ENCODE measurements around the gene DDX60.
"Not testable (repeated sequence)": the region's sequence is repeated elsewhere in the genome, so short reads cannot be mapped to it uniquely, and the experiment has no call there.

The DDX60 gene, protein sequence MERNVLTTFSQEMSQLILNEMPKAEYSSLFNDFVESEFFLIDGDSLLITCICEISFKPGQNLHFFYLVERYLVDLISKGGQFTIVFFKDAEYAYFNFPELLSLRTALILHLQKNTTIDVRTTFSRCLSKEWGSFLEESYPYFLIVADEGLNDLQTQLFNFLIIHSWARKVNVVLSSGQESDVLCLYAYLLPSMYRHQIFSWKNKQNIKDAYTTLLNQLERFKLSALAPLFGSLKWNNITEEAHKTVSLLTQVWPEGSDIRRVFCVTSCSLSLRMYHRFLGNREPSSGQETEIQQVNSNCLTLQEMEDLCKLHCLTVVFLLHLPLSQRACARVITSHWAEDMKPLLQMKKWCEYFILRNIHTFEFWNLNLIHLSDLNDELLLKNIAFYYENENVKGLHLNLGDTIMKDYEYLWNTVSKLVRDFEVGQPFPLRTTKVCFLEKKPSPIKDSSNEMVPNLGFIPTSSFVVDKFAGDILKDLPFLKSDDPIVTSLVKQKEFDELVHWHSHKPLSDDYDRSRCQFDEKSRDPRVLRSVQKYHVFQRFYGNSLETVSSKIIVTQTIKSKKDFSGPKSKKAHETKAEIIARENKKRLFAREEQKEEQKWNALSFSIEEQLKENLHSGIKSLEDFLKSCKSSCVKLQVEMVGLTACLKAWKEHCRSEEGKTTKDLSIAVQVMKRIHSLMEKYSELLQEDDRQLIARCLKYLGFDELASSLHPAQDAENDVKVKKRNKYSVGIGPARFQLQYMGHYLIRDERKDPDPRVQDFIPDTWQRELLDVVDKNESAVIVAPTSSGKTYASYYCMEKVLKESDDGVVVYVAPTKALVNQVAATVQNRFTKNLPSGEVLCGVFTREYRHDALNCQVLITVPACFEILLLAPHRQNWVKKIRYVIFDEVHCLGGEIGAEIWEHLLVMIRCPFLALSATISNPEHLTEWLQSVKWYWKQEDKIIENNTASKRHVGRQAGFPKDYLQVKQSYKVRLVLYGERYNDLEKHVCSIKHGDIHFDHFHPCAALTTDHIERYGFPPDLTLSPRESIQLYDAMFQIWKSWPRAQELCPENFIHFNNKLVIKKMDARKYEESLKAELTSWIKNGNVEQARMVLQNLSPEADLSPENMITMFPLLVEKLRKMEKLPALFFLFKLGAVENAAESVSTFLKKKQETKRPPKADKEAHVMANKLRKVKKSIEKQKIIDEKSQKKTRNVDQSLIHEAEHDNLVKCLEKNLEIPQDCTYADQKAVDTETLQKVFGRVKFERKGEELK (N-terminal part only)

GRCh38 chr4:168318266-168318895, at the start of gene DDX60:
DDX60 (minus strand) TSS chr4:168318752; CDS start chr4:168311259, 7,493 bp downstream.
- Histone ChIP-seq H3K36me3 (ENCODE audit: insufficient read depth, low read length) (no peaks in the 10 kb centered on the region), H3K9ac (ENCODE audit: low read depth, low read length) (peak within 1 kb of the TSS; percentile 82), H3K4me1 (ENCODE audit: insufficient read depth, low read length) (peaks cover 3% of the 10 kb centered on the region; the same call in 1 of the 2 replicates), H3K9me3 (ENCODE audit: control insufficient read depth, insufficient read depth, low read length) (no peaks in the 10 kb centered on the region)

DNA sequence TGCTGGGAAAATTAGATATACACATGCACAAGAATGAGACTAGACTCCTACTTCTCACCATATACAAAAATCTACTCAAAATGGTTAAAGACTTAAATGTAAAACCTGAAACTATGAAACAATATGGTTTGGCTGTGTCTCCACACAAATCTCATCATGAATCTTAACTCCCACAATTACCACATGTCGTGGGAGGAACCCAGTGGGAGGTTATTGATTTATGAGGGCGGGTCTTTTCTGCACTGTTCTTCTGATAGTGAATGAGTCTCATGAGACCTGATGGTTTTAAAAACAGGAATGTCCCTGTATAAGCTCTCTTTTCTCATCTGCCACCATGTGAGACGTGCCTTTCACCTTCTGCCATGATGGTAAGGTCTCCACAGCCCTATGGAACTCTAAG, 48.5 kb upstream of the DDX60 start:
- Histone ChIP-seq H3K9ac (ENCODE audit: low read depth, low read length) (no peak overlapping the region), H3K9me3 (ENCODE audit: control insufficient read depth, insufficient read depth, low read length) (no peaks in the 10 kb centered on the region; the same call in 1 of the 2 replicates), H3K36me3 (ENCODE audit: insufficient read depth, low read length) (no peaks in the 10 kb centered on the region)

DNA sequence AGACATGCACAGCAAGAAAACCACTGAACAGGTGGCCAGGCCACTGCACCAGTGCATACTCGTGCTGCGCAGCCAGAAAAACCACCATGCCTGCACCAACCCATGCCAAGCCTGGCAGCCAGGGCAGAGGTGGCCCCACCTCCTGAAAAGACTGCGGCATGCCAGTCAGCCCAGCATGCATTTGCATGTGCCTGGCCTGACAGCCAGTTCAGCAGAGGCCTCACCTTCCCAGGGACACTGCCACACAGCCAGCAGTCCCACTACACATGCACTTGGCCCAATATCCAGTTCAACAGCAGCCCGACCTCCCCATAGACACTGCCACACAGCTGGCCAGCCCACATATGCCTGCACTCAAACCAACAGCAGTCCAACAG, 43.5 kb upstream of the DDX60 start:
- Histone ChIP-seq H3K36me3 (ENCODE audit: insufficient read depth, low read length) (no peaks in the 10 kb centered on the region), H3K4me1 (ENCODE audit: insufficient read depth, low read length) (no peaks in the 10 kb centered on the region), H3K9ac (ENCODE audit: low read depth, low read length) (no peak overlapping the region), H3K9me3 (ENCODE audit: control insufficient read depth, insufficient read depth, low read length) (no peaks in the 10 kb centered on the region; the same call in 1 of the 2 replicates)

More for the DNA sequence above, 48.5 kb upstream of the DDX60 start:
- H3K4me1 ChIP-seq (ENCODE audit: insufficient read depth, low read length) = no peaks in the 10 kb centered on the region

- no peaks in the 10 kb centered on the region for H3K4me1 ChIP-seq (ENCODE audit: insufficient read depth, low read length)
- H3K9me3 ChIP-seq (ENCODE audit: control insufficient read depth, insufficient read depth, low read length) = no peaks in the 10 kb centered on the region; the same call in 1 of the 2 replicates
- no peaks in the 10 kb centered on the region for H3K36me3 ChIP-seq (ENCODE audit: insufficient read depth, low read length)
- no peak overlapping the region for H3K9ac ChIP-seq (ENCODE audit: low read depth, low read length)
Measured at GRCh38 chr4:168361365-168362024, 42.9 kb upstream of the DDX60 start.

DNA sequence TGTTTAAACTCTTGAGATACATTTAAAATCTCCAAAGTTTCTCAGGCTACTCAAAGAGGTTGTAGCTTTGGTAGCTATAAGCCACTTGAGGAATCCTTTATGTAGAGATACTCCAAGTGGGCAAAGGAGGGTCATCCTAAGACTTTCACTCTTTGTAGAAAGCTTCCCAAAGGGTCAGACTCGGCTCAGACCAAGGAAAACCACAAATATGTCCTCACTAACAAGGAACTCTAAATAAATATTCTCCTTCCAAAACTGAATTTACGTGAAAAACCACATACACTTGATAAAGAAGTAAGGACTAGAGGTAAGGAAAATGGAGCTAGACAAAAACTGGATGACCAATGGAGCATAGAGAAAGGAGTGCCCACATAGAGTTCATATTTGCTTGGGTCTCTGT, 41.7 kb upstream of the DDX60 start:
- Histone ChIP-seq H3K36me3 (ENCODE audit: insufficient read depth, low read length) (no peaks in the 10 kb centered on the region), H3K4me1 (ENCODE audit: insufficient read depth, low read length) (no peaks in the 10 kb centered on the region), H3K9ac (ENCODE audit: low read depth, low read length) (no peak overlapping the region), H3K9me3 (ENCODE audit: control insufficient read depth, insufficient read depth, low read length) (no peaks in the 10 kb centered on the region)

DNA sequence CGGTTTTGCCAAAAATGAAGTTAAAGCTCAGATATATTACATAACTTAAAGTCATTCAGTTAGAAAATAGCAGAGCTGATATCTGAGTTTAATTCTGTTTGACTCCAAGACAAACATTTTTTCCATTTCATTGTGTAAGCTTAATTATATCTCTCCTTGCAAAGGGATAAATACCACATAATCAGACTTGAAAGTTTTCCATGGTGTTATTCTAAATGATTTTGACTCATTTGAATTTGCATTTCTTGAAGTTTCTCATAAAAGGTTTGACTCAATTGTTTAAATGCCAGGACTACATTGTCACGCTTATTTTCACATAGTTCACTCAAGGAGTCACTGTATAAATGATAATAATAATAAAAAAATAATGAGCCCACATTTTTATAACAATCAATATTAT, 39.4 kb upstream of the DDX60 start:
- Histone ChIP-seq H3K4me1 (ENCODE audit: insufficient read depth, low read length) (no peaks in the 10 kb centered on the region), H3K36me3 (ENCODE audit: insufficient read depth, low read length) (no peaks in the 10 kb centered on the region), H3K9me3 (ENCODE audit: control insufficient read depth, insufficient read depth, low read length) (no peaks in the 10 kb centered on the region), H3K9ac (ENCODE audit: low read depth, low read length) (no peak overlapping the region)

DNA sequence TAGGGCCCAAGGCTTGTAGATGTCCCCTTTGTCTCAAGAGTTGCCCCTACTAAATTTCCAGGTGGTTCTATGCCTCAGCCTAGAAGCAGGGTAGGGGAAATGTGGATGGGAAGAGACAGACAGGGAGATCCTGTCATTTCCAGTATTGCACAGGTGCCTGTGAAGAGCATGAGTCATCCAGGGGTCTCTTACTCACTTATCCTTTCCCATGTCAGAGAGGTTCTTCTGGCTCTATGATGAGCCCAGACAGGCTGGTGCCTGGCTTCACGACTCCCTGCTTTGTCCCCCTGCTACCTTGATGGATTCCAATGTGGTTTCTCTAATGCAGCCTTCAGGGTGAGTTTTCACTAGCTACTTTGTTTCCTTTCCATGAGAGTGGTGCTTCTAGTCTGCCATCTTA, 35.2 kb upstream of the DDX60 start:
- H3K9ac ChIP-seq (ENCODE audit: low read depth, low read length) = no peak overlapping the region
- no peaks in the 10 kb centered on the region for H3K36me3 ChIP-seq (ENCODE audit: insufficient read depth, low read length)
- H3K9me3 ChIP-seq (ENCODE audit: control insufficient read depth, insufficient read depth, low read length) = peaks cover 3% of the 10 kb centered on the region; the same call in 1 of the 2 replicates
- no peaks in the 10 kb centered on the region for H3K4me1 ChIP-seq (ENCODE audit: insufficient read depth, low read length)

DNA sequence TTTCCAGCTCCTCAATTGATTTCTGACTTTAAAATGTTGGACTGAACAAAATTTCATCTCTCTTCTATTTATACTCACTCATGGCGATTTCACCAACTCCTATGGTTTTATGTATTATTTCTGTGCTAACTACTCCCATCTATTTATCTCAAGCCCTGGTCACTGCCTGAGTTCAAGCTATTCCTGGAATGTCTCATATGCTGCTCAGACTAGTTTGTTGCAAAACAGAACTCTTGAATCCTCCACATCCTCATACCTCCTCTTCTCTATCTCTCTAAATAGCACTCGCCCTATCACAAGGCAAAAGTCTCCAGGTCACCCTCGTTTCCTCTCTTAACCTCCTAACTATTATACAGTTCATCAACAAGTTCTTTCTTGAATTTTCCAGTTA, 19.0 kb upstream of the DDX60 start:
- H3K4me1 ChIP-seq (ENCODE audit: insufficient read depth, low read length) = no peaks in the 10 kb centered on the region
- H3K9me3 ChIP-seq (ENCODE audit: control insufficient read depth, insufficient read depth, low read length) = no peaks in the 10 kb centered on the region
- H3K36me3 ChIP-seq (ENCODE audit: insufficient read depth, low read length) = no peaks in the 10 kb centered on the region
- no peak overlapping the region for H3K9ac ChIP-seq (ENCODE audit: low read depth, low read length)

DNA sequence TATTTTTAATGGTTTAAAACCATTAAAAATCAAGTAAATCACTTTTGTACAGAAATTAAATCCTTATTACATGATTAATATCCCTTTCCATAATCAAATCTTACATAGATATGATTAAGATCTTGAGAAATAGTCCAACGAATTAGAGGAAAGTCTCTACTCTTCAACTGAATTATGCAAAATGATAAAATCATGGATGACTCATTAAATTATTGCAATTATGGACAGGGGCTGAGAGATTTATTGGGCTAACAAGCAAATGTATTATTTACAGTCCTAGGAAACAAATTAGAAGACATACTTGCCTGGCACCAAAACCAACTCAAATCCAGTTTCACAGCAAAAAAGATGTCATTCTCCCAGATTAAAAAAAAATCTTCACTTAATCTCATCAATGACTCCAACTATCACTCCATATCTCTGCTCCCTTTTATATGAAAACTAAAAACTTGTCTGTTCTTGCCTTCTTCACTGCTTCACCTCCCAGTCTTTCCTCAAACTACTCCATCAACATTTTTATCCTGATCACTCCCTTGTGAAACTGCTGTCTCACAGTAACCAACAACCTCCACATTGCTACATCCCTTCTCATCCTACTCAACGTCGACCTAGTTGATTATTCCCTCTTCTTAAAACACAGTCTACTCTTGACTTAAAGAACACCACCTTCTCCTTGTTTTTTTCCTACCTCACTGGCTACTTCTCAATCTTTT, 18.4 kb upstream of the DDX60 start:
- no peaks in the 10 kb centered on the region for H3K36me3 ChIP-seq (ENCODE audit: insufficient read depth, low read length)
- no peak overlapping the region for H3K9ac ChIP-seq (ENCODE audit: low read depth, low read length)
- no peaks in the 10 kb centered on the region for H3K9me3 ChIP-seq (ENCODE audit: control insufficient read depth, insufficient read depth, low read length)
- H3K4me1 ChIP-seq (ENCODE audit: insufficient read depth, low read length) = no peaks in the 10 kb centered on the region

DNA sequence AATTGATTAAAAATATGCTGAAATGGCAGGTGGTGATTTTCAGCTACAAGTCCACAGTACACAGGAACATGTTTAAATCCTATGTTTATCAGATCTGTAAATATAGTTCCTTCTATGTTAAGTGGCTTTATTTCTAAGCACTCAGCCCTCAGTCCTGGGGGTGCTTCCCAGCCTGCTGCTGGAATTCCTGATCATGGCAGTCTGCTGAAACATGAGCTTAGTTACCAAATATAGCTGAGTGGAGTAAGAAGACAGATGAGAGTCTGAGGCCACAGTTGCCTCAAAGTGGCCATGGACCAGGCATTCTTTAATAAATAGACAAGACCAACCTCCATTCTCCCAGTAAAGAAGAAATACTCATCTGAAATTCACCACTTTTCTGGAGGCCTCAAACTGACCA, 17.1 kb upstream of the DDX60 start:
- no peaks in the 10 kb centered on the region for H3K9me3 ChIP-seq (ENCODE audit: control insufficient read depth, insufficient read depth, low read length)
- H3K4me1 ChIP-seq (ENCODE audit: insufficient read depth, low read length) = no peaks in the 10 kb centered on the region
- no peak overlapping the region for H3K9ac ChIP-seq (ENCODE audit: low read depth, low read length)
- H3K36me3 ChIP-seq (ENCODE audit: insufficient read depth, low read length) = no peaks in the 10 kb centered on the region

GRCh38 chr4:168334053-168334452, 15.5 kb upstream of the DDX60 start:
- Histone ChIP-seq H3K4me1 (ENCODE audit: insufficient read depth, low read length) (no peaks in the 10 kb centered on the region), H3K9me3 (ENCODE audit: control insufficient read depth, insufficient read depth, low read length) (no peaks in the 10 kb centered on the region), H3K36me3 (ENCODE audit: insufficient read depth, low read length) (no peaks in the 10 kb centered on the region), H3K9ac (ENCODE audit: low read depth, low read length) (no peak overlapping the region)

DNA sequence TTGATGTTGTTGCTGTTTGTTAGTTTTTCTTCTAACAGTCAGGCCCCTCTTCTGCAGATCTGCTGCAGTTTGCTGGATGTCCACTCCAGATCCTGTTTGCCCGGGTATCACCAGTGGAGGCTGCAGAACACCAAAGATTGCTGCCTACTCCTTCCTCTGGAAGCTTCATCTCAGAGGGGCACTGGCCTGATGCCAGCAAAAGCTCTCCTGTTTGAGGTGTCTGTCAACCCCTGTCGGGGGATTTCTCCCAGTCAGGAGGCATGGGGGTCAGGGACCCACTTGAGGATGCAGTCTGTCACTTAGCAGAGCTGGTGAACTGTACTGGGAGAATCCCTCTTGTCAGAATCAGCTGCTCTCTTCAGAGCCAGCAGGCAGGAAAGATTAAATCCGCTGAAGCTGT, 12.0 kb upstream of the DDX60 start:
- not testable (repeated sequence) for H3K4me1 ChIP-seq (ENCODE audit: insufficient read depth, low read length); H3K36me3 ChIP-seq (ENCODE audit: insufficient read depth, low read length); H3K9ac ChIP-seq (ENCODE audit: low read depth, low read length); H3K9me3 ChIP-seq (ENCODE audit: control insufficient read depth, insufficient read depth, low read length)

- Histone ChIP-seq H3K9me3 (ENCODE audit: control insufficient read depth, insufficient read depth, low read length) (no peaks in the 10 kb centered on the region), H3K4me1 (ENCODE audit: insufficient read depth, low read length) (no peaks in the 10 kb centered on the region), H3K36me3 (ENCODE audit: insufficient read depth, low read length) (no peaks in the 10 kb centered on the region), H3K9ac (ENCODE audit: low read depth, low read length) (no peak overlapping the region)
Measured at GRCh38 chr4:168325591-168325990, 7.0 kb upstream of the DDX60 start.
